BJ (cell line): ENCODE results near the gene TEC. TPM values are rescaled to one million over a fixed set of nuclear protein-coding genes. Genes with fewer than 3 reads are reported as not detected.

Source experiments
- CTCF ChIA-PET: fragments of 350-600 bp; formaldehyde crosslinking; extraction: SDS; loops from one replicate; lab custom pipeline; 2021; ENCODE audit warnings: antibody characterized with exemption, inconsistent platforms; lab: Yijun Ruan, JAX
- POLR2A ChIA-PET: fragments of 300-600 bp; sonication (Branson Sonifier 250); formaldehyde crosslinking; extraction: SDS; loops from one replicate; lab custom pipeline; 2021; ENCODE audit warnings: antibody characterized with exemption; lab: Charles Lee
- DNase-seq: peaks from one replicate; pipeline ENCODE4 v3.0.0-alpha.2; 2011; ENCODE audit warnings: low read depth
- H3K27me3 ChIP-seq: 2 replicates; pipeline ENCODE4 v1.6.0; 2011; ENCODE audit warnings: low read length; ENCODE audit not compliant: control insufficient read depth, insufficient read depth
- H3K36me3 ChIP-seq: 2 replicates; pipeline ENCODE4 v1.5.1; 2011; ENCODE audit warnings: low read length; ENCODE audit not compliant: control insufficient read depth, insufficient read depth
- H3K4me3 ChIP-seq: 2 replicates; pipeline ENCODE4 v1.5.1; 2011; ENCODE audit warnings: low read depth, mild to moderate bottlenecking, control low read depth, low read length
- CTCF ChIP-seq: IDR thresholded peaks from 2 replicates; pipeline ENCODE4 v1.5.1; 2011; ENCODE audit warnings: low read depth, mild to moderate bottlenecking, control low read depth, inconsistent platforms, low read length, moderate library complexity; ENCODE audit not compliant: insufficient read depth
- polyA plus RNA-seq: library from polyadenylated mRNA; depleted of rRNA; stranded (reverse); fragments of >200 nt; gene quantifications from 2 replicates; pipeline ENCODE4 v1.2.3, GENCODE V29; 2011

Gene TEC
- polyA plus RNA-seq, 1 experiment, result 0.20 TPM

GRCh38 chr4:48243429-48243828, 26.2 kb downstream of the TEC start:
- DNase-seq, result no peak
- ChIA-PET POLR2A (no interaction called here), CTCF (no interaction called here)
- H3K4me3 ChIP-seq, result no peak overlapping the region
- peaks cover 2% of the 10 kb centered on the region; the same call in 1 of the 2 replicates for H3K27me3 ChIP-seq
- H3K36me3 ChIP-seq, result no peaks in the 10 kb centered on the region
- TF ChIP-seq CTCF, result no peak

- no peak for DNase-seq
- Histone ChIP-seq H3K4me3 (no peak overlapping the region), H3K36me3 (no peaks in the 10 kb centered on the region), H3K27me3 (peaks cover 2% of the 10 kb centered on the region; the same call in 1 of the 2 replicates)
- TF ChIP-seq CTCF, result no peak
- POLR2A ChIA-PET, result no interaction called here
- CTCF ChIA-PET, result interaction anchor here (0.7 kb wide), 1 partner anchor 95 kb away, joined by 3 read pairs; no protein-coding TSS in a partner anchor
Observed at GRCh38 chr4:48242511-48243195, 27.0 kb downstream of the TEC start.

- ChIA-PET POLR2A (no interaction called here), CTCF (no interaction called here)
- H3K4me3 ChIP-seq, result no peak overlapping the region
- no peak for DNase-seq
- peaks cover 2% of the 10 kb centered on the region; the same call in 1 of the 2 replicates for H3K27me3 ChIP-seq
- H3K36me3 ChIP-seq, result no peaks in the 10 kb centered on the region
- TF ChIP-seq CTCF, result no peak
Observed at GRCh38 chr4:48241731-48242130, 27.9 kb downstream of the TEC start.

- H3K36me3 ChIP-seq, result no peaks in the 10 kb centered on the region
- peaks cover 2% of the 10 kb centered on the region; the same call in 1 of the 2 replicates for H3K27me3 ChIP-seq
- POLR2A ChIA-PET, result no interaction called here
- TF ChIP-seq CTCF, result no peak
- CTCF ChIA-PET, result no interaction called here
- no peak for DNase-seq
- H3K4me3 ChIP-seq, result no peak overlapping the region
Observed at GRCh38 chr4:48237996-48238645, 31.5 kb downstream of the TEC start.

GRCh38 chr4:48235050-48235449, 34.6 kb downstream of the TEC start:
- DNase-seq, result no peak
- POLR2A ChIA-PET, result no interaction called here
- TF ChIP-seq CTCF, result no peak
- Histone ChIP-seq H3K27me3 (peaks cover 1% of the 10 kb centered on the region; the same call in 1 of the 2 replicates), H3K4me3 (no peak overlapping the region), H3K36me3 (no peaks in the 10 kb centered on the region)
- CTCF ChIA-PET, result interaction anchor here (0.5 kb wide), 1 partner anchor 450 kb away, joined by 3 read pairs; no protein-coding TSS in a partner anchor
